Pancreas (tissue), 10 donors: ENCODE results near the gene EVX2. TPM values are rescaled to one million over a fixed set of nuclear protein-coding genes. Genes with fewer than 3 reads are reported as not detected.

Experiments used
- ATAC-seq, 4 donors: fragments of 200-7000 bp; cut with Tn5 transposase; one replicate each; pipeline versions ENCODE4 v1.8.0 to v1.9.1; 2020; ENCODE audit warnings: mild to moderate bottlenecking in 4 of 4, moderate library complexity in 4 of 4
- DNase-seq, 6 donors: peaks; one replicate each; pipeline ENCODE4 v3.0.0-alpha.2; 2020
- FAIRE-seq: peaks from 2 replicates; lab custom pipeline; 2012; peaks lifted over from hg19 to GRCh38; lab: Jason Lieb, UNC
- H3K27ac ChIP-seq, 4 donors: fragments of 200-600 bp; sonication (generic); 1 replicate in 3 of 4; 2 replicates in 1 of 4; pipeline versions ENCODE4 v1.5.0 to v1.8.0; 2020
- H3K27me3 ChIP-seq, 4 donors: fragments of 200-600 bp; one replicate each; pipeline ENCODE4 v1.8.0; 2021
- H3K36me3 ChIP-seq, 3 donors: fragments of 200-600 bp; sonication (generic) in 1 of 3; one replicate each; pipeline versions ENCODE4 v1.5.0 to v1.8.0; 2020 to 2021
- H3K4me1 ChIP-seq, 3 donors: fragments of 200-600 bp; one replicate each; pipeline ENCODE4 v1.8.0; 2021
- H3K4me3 ChIP-seq, 4 donors: fragments of 200-600 bp; sonication (generic) in 2 of 4; one replicate each; pipeline versions ENCODE4 v1.5.0 to v1.8.0; 2020 to 2021
- H3K9me3 ChIP-seq, 4 donors: fragments of 200-600 bp; one replicate each; pipeline ENCODE4 v1.8.0; 2021
- CTCF ChIP-seq, 4 donors: fragments of 200-600 bp; sonication (generic) in 3 of 4; IDR thresholded peaks; one replicate each; pipeline versions ENCODE4 v1.5.0 to v1.8.0; 2021; ENCODE audit warnings: antibody characterized with exemption in 4 of 4
- WGBS, 2 donors: extraction: QIAGEN DNeasy Blood & Tissue Kit; methylation state at CpG; one replicate each; pipeline ENCODE4 v1.1.7; 2013; 5-methylcytosine and 5-hydroxymethylcytosine counted together
- intact Hi-C, 3 donors: fragments of 100-400 bp; cut with DNase I; formaldehyde crosslinking; loops; one replicate each; pipeline versions ENCODE4 v1.11.1 to v1.14.2; 2022
- polyA plus RNA-seq, 2 donors: library from polyadenylated mRNA; stranded (reverse); fragments of 200-250 nt; gene quantifications; one replicate each; pipeline ENCODE4 v1.2.3, GENCODE V29; 2013
- total RNA-seq, 6 donors: library from RNA; stranded (reverse); fragmentation: NEBNext Ultra II Directional in 4 of 6; extraction: Animal tissue kit (Norgen Biotek cat#: 25700) in 4 of 6; gene quantifications; one replicate each; pipeline versions ENCODE4 v1.2.1 to v1.2.4, GENCODE V29; 2021 to 2023
- donor health status: healthy with polysubstance abuse.
- donor health status: DM: no; HTN: no; CAD: no; lungs with moderate emphysema.
- donor health status: DM: no; HTN: no; CAD: no.
- donor health status: control.
- donor health status: control.
- donor health status: Bipolar disorder and iron deficiency.
- donor health status: DM: yes; HTN: yes; CAD: no.
- donor health status: DM: no; HTN: no; CAD: no.
- donor health status: DM: no; HTN: no; CAD: no.
- donor health status: DM: yes; HTN: yes; CAD: no.

Gene EVX2
- total and polyA plus RNA-seq, 8 donors: 0.02 TPM; not detected in 7

- Histone ChIP-seq H3K27ac (no peak overlapping the region), H3K4me1 (peaks cover 0 to 5% (median 0%) of the 10 kb centered on the region in 3 donors), H3K27me3 (peaks cover 0 to 84% (median 37%) of the 10 kb centered on the region in 4 donors), H3K36me3 (no peaks in the 10 kb centered on the region), H3K9me3 (no peaks in the 10 kb centered on the region), H3K4me3 (no peak overlapping the region)
- TF ChIP-seq CTCF (IDR thresholded peaks at IDR 0.05): no peak
- ATAC-seq: no peak
- intact Hi-C loops: loop anchor here in 2 of 3 donors (5.0 to 10.0 kb wide), 4 partner anchors 512 to 1020 kb away; no protein-coding TSS in a partner anchor
- no peak for FAIRE-seq
- DNase-seq: no peak
- WGBS, 2 donors: 16 to 17% methylated on average over 9 of the region's 9 CpGs
Observed at GRCh38 chr2:176124947-176125771, 41.4 kb upstream of the EVX2 start.

- Histone ChIP-seq H3K36me3 (no peaks in the 10 kb centered on the region), H3K27me3 (peaks cover 0 to 91% (median 38%) of the 10 kb centered on the region in 4 donors), H3K27ac (no peak overlapping the region), H3K4me3 (no peak overlapping the region), H3K4me1 (peaks cover 0 to 5% (median 0%) of the 10 kb centered on the region in 3 donors), H3K9me3 (no peaks in the 10 kb centered on the region)
- intact Hi-C loops: loop anchor here in 2 of 3 donors (10.0 kb wide), 3 partner anchors 520 to 1020 kb away; no protein-coding TSS in a partner anchor
- no peak for DNase-seq
- FAIRE-seq: no peak
- 7 to 9% methylated on average over 34 of the region's 34 CpGs for WGBS, 2 donors
- no peak for TF ChIP-seq CTCF (IDR thresholded peaks at IDR 0.05)
- no peak for ATAC-seq
Observed at GRCh38 chr2:176124110-176124946, 40.6 kb upstream of the EVX2 start.

GRCh38 chr2:176123411-176124109 is 39.8 kb upstream of the EVX2 start:
- 5 to 7% methylated on average over 40 of the region's 40 CpGs for WGBS, 2 donors
- TF ChIP-seq CTCF (IDR thresholded peaks at IDR 0.05): no peak
- Histone ChIP-seq H3K27ac (no peak overlapping the region), H3K27me3 (peaks cover 0 to 91% (median 39%) of the 10 kb centered on the region in 4 donors), H3K36me3 (no peaks in the 10 kb centered on the region), H3K9me3 (no peaks in the 10 kb centered on the region), H3K4me1 (peaks cover 0 to 5% (median 0%) of the 10 kb centered on the region in 3 donors), H3K4me3 (peak overlapping the region in 1 of 4 donors; percentile 43)
- no peak for DNase-seq
- no peak for ATAC-seq
- FAIRE-seq: no peak
- intact Hi-C loops: loop anchor here in 2 of 3 donors (10.0 kb wide), 3 partner anchors 521 to 1021 kb away; no protein-coding TSS in a partner anchor

GRCh38 chr2:176122683-176123410 is 39.1 kb upstream of the EVX2 start, which contains the start of gene HOXD9:
Gene HOXD9, plus strand, starts transcription at chr2:176122719. Its CDS starts 50 bp downstream, at chr2:176122769.
- ATAC-seq (peak in 3 of 4 donors; percentile 25 to 59 (median 57)), DNase-seq (peak in 2 of 6 donors; percentile 67 to 83), FAIRE-seq (no peak)
- H3K9me3 ChIP-seq: no peaks in the 10 kb centered on the region
- TF ChIP-seq CTCF (IDR thresholded peaks at IDR 0.05): no peak
- WGBS, 2 donors: 4 to 5% methylated on average over 39 to 84 of the region's 84 CpGs
- peaks cover 0 to 5% (median 0%) of the 10 kb centered on the region in 3 donors for H3K4me1 ChIP-seq
- intact Hi-C loops: loop anchor here in 2 of 3 donors (10.0 kb wide), 3 partner anchors 522 to 1022 kb away; no protein-coding TSS in a partner anchor
- no peaks in the 10 kb centered on the region for H3K36me3 ChIP-seq
- no peak within 1 kb of the TSS for H3K27ac ChIP-seq
- peaks cover 0 to 91% (median 37%) of the 10 kb centered on the region in 4 donors for H3K27me3 ChIP-seq
- peak within 1 kb of the TSS in 3 of 4 donors; percentile 0 to 43 (median 10) for H3K4me3 ChIP-seq
